ENCODE results near the gene DACH1. TPM values are rescaled to one million over a fixed set of nuclear protein-coding genes. Genes with fewer than 3 reads are reported as not detected.

Gene DACH1
- total and polyA plus RNA-seq, 2 donors (not counting 3 experiments of a cell fraction or from before 2014, with no cell fraction given), result 8.6 to 28.3 TPM

DNA sequence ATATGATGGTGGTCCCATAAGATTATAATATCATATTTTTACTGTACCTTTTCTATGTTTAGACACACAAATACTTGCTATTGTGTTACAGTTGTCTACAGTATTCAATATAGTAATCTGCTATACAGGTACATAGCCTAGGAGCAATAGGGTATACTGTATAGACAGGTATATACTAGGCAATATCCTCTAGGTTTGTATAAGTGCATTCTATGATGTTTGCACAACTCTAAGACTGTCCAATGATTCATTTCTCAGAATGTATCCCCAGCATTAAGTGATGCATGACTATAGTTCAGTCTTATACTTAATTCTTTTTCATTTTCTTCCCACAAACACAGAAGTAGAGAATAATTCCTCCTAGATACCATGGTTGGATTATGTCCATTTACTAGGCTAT lies 383.3 kb downstream of the DACH1 start:
- FAIRE-seq, result no peak
- no peak for TF ChIP-seq MYC (IDR thresholded peaks at IDR 0.05; ENCODE audit: low read depth, low read length)
- TF ChIP-seq JUN (IDR thresholded peaks at IDR 0.05; ENCODE audit: borderline replicate concordance, insufficient read depth, insufficient read length, low read depth), result no peak
- no peak for TF ChIP-seq POLR2A (IDR thresholded peaks at IDR 0.05; ENCODE audit: low read depth, low read length)
- no peak for TF ChIP-seq EZH2 (IDR thresholded peaks at IDR 0.05; ENCODE audit: borderline replicate concordance, low read depth, low read length, severe bottlenecking)
- TF ChIP-seq, protein P1, sequence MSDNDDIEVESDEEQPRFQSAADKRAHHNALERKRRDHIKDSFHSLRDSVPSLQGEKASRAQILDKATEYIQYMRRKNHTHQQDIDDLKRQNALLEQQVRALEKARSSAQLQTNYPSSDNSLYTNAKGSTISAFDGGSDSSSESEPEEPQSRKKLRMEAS (IDR thresholded peaks at IDR 0.05; ENCODE audit: insufficient read depth, insufficient read length), result no peak
- TF ChIP-seq POLR2AphosphoS5 (IDR thresholded peaks at IDR 0.05; ENCODE audit: insufficient read depth, low read depth, low read length), result no peak
- no peak for TF ChIP-seq FOS (IDR thresholded peaks at IDR 0.05; ENCODE audit: borderline replicate concordance, insufficient read depth, low read length)
- TF ChIP-seq GATA2 (IDR thresholded peaks at IDR 0.05; ENCODE audit: insufficient read depth, insufficient read length, low read depth, low read length), result no peak
- TF ChIP-seq, protein P2, sequence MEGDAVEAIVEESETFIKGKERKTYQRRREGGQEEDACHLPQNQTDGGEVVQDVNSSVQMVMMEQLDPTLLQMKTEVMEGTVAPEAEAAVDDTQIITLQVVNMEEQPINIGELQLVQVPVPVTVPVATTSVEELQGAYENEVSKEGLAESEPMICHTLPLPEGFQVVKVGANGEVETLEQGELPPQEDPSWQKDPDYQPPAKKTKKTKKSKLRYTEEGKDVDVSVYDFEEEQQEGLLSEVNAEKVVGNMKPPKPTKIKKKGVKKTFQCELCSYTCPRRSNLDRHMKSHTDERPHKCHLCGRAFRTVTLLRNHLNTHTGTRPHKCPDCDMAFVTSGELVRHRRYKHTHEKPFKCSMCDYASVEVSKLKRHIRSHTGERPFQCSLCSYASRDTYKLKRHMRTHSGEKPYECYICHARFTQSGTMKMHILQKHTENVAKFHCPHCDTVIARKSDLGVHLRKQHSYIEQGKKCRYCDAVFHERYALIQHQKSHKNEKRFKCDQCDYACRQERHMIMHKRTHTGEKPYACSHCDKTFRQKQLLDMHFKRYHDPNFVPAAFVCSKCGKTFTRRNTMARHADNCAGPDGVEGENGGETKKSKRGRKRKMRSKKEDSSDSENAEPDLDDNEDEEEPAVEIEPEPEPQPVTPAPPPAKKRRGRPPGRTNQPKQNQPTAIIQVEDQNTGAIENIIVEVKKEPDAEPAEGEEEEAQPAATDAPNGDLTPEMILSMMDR (IDR thresholded peaks at IDR 0.05; ENCODE audit: extremely low read depth in 1 of 2, insufficient read depth in 1 of 2, low read depth in 1 of 2, low read length in 2 of 2), result no peak
- intact Hi-C loops (cut with micrococcal nuclease), result no loop called here

More for the DNA sequence above, 383.3 kb downstream of the DACH1 start:
- no peaks in the 10 kb centered on the region for H3K9me1 ChIP-seq (replicated peaks; ENCODE audit: control insufficient read depth, extremely low read depth, insufficient read depth, low read length)
- no peak overlapping the region for H3K27ac ChIP-seq (ENCODE audit: insufficient read depth, low read depth, low read length)
- no peak overlapping the region for H3K9ac ChIP-seq (replicated peaks; ENCODE audit: extremely low read depth, insufficient read depth, low read length)
- ChIA-PET CTCF (interaction anchor here (1.4 kb wide), 1 partner anchor 17 kb away, joined by 3 read pairs; no protein-coding TSS in a partner anchor), POLR2A (no interaction called here)
- no peak for DNase-seq (ENCODE audit: low read depth, low spot score)
- H3K9me3 ChIP-seq (replicated peaks; ENCODE audit: control insufficient read depth, insufficient read depth, low read length), result no peaks in the 10 kb centered on the region
- H3K4me3 ChIP-seq (replicated peaks in 1 of 3; ENCODE audit: insufficient read depth in 1 of 3, low read depth in 1 of 3, low read length in 3 of 3), result no peak overlapping the region
- BruUV-seq (replicated peaks), result no TSS peak
- no peaks in the 10 kb centered on the region for H4K20me1 ChIP-seq (replicated peaks; ENCODE audit: control insufficient read depth, extremely low read depth, insufficient read depth, low read length)
- no peaks in the 10 kb centered on the region for H3K79me2 ChIP-seq (ENCODE audit: control insufficient read depth, insufficient read depth, low read length)
- no peaks in the 10 kb centered on the region for H3K27me3 ChIP-seq (ENCODE audit: control insufficient read depth in 2 of 2, insufficient read depth in 2 of 2, low read length in 2 of 2)
- no peaks in the 10 kb centered on the region for H3K4me1 ChIP-seq (ENCODE audit: control insufficient read depth, extremely low read depth, insufficient read depth, low read length)
- dilution Hi-C loops (cut with MboI; ENCODE audit: extremely low pct_ligation_motif_present, low sequenced_read_pairs), result no loop called here
- H3K36me3 ChIP-seq (ENCODE audit: control insufficient read depth in 2 of 2, extremely low read depth in 1 of 2, insufficient read depth in 2 of 2, low read length in 2 of 2), result no peaks in the 10 kb centered on the region
- no peak overlapping the region for H3K4me2 ChIP-seq (ENCODE audit: insufficient read depth, low read length)
- no peak overlapping the region for H2AFZ ChIP-seq (ENCODE audit: low read depth, low read length)

All from endothelial cell of umbilical vein (primary cell).